T follicular helper cell (primary cell): Measurements from ENCODE around the gene CAP1.
"Not testable (repeated sequence)": the region's sequence is repeated elsewhere in the genome, so short reads cannot be mapped to it uniquely, and the experiment has no call there.

ENCODE experiments used
- DNase-seq: peaks from one replicate; pipeline ENCODE4 v3.0.0-alpha.2; 2020; ENCODE audit warnings: low read depth

Gene CAP1

GRCh38 chr1:40058453-40059337 is 18.2 kb downstream of the CAP1 start:
- no peak for DNase-seq

GRCh38 chr1:40059338-40059959 is 18.9 kb downstream of the CAP1 start:
- peak; percentile 5 for DNase-seq

GRCh38 chr1:40059960-40060750 is 19.6 kb downstream of the CAP1 start:
- DNase-seq = no peak

GRCh38 chr1:40064797-40065499 is 24.4 kb downstream of the CAP1 start:
- no peak for DNase-seq

GRCh38 chr1:40067023-40067422 is 26.5 kb downstream of the CAP1 start:
- DNase-seq = no peak

GRCh38 chr1:40067851-40068250 is 27.3 kb downstream of the CAP1 start:
- DNase-seq = no peak

- DNase-seq = no peak
These were observed 31.6 kb downstream of the CAP1 start for GRCh38 chr1:40072142-40072541.

- DNase-seq = no peak
These were observed 32.5 kb downstream of the CAP1 start for GRCh38 chr1:40073062-40073461.

GRCh38 chr1:40075266-40075665 is 34.7 kb downstream of the CAP1 start:
- DNase-seq = no peak

- no peak for DNase-seq
These were observed 36.4 kb downstream of the CAP1 start for GRCh38 chr1:40076895-40077312.

GRCh38 chr1:40078512-40079333 is 38.2 kb downstream of the CAP1 start:
- peak; percentile 21 for DNase-seq

GRCh38 chr1:40079774-40080400 is 39.4 kb downstream of the CAP1 start:
- DNase-seq = no peak

GRCh38 chr1:40081871-40082270 is 41.3 kb downstream of the CAP1 start:
- no peak for DNase-seq

- DNase-seq = not testable (repeated sequence)
These were observed 44.2 kb downstream of the CAP1 start for GRCh38 chr1:40084750-40085149.

GRCh38 chr1:40090652-40091355 is 50.3 kb downstream of the CAP1 start:
- no peak for DNase-seq

- DNase-seq = no peak
These were observed 51.7 kb downstream of the CAP1 start for GRCh38 chr1:40092241-40092640.

GRCh38 chr1:40092706-40093639 is 52.4 kb downstream of the CAP1 start:
- DNase-seq = no peak

- no peak for DNase-seq
These were observed 54.1 kb downstream of the CAP1 start for GRCh38 chr1:40094466-40095110.
